IMR-90 (cell line): ENCODE measurements around the gene ADH1C. TPM values are rescaled to one million over a fixed set of nuclear protein-coding genes. Genes with fewer than 3 reads are reported as not detected.
A peak's percentile ranks its signal among the peaks of the same experiment; 100 is the strongest.

Source experiments
- ATAC-seq: fragments of 200-7000 bp; cut with Tn5 transposase; 2 replicates; pipeline ENCODE4 v1.9.1; 2020; ENCODE audit warnings: low read depth, mild to moderate bottlenecking, moderate library complexity
- BruUV-seq: library from RNA; stranded (reverse); fragments of 400-500 nt; replicated peaks from 2 replicates; lab custom pipeline; 2021; lab: Mats Ljungman, UMichigan
- CTCF ChIA-PET: fragments of 300-600 bp; formaldehyde crosslinking; extraction: SDS; loops from one replicate; lab custom pipeline; 2021; ENCODE audit warnings: antibody characterized with exemption; lab: Yijun Ruan, JAX
- POLR2A ChIA-PET: fragments of 300-600 bp; sonication (Branson Sonifier 250); formaldehyde crosslinking; loops from one replicate; lab custom pipeline; 2022; ENCODE audit warnings: antibody characterized with exemption; ENCODE audit not compliant: unreplicated experiment; lab: Charles Lee
- DNase-seq: peaks from one replicate; pipeline ENCODE4 v3.0.0; 2013
- H2AFZ ChIP-seq: replicated peaks from 2 replicates; pipeline ENCODE3; 2013; ENCODE audit warnings: low read length, mild to moderate bottlenecking; ENCODE audit not compliant: poor library complexity
- H2AK5ac ChIP-seq: 2 replicates; pipeline ENCODE4 v1.6.1; 2013; ENCODE audit warnings: low read depth, low read length, inconsistent platforms
- H2AK9ac ChIP-seq: replicated peaks from 2 replicates; pipeline ENCODE3; 2013; ENCODE audit warnings: mild to moderate bottlenecking, low read depth, low read length, moderate library complexity; ENCODE audit not compliant: poor library complexity
- H2BK120ac ChIP-seq: 2 replicates; pipeline ENCODE4 v1.6.1; 2013; ENCODE audit warnings: low read depth, low read length, inconsistent platforms
- H2BK15ac ChIP-seq: 3 replicates; pipeline ENCODE4 v1.6.1; 2013; ENCODE audit warnings: low read depth, low read length, inconsistent platforms
- H2BK20ac ChIP-seq: 2 replicates; pipeline ENCODE4 v1.6.1; 2013; ENCODE audit warnings: low read depth, mild to moderate bottlenecking, inconsistent platforms, low read length, moderate library complexity
- H2BK5ac ChIP-seq: 2 replicates; pipeline ENCODE4 v1.6.1; 2013; ENCODE audit warnings: mild to moderate bottlenecking, low read depth, low read length, inconsistent platforms; ENCODE audit not compliant: poor library complexity, severe bottlenecking
- H3K14ac ChIP-seq: replicated peaks from 2 replicates; pipeline ENCODE4 v1.6.1; 2013; ENCODE audit warnings: low read depth, low read length, inconsistent platforms
- H3K18ac ChIP-seq: 2 replicates; pipeline ENCODE4 v1.6.1; 2013; ENCODE audit warnings: low read depth, low read length, control low read depth
- H3K23ac ChIP-seq: 2 replicates; pipeline ENCODE4 v1.6.1; 2013; ENCODE audit warnings: low read depth, low read length, inconsistent platforms
- H3K27ac ChIP-seq: 2 replicates; pipeline ENCODE4 v1.5.1; 2013; ENCODE audit warnings: mild to moderate bottlenecking, control low read depth, low read length; ENCODE audit not compliant: insufficient read depth
- H3K27me3 ChIP-seq: 2 replicates; pipeline ENCODE4 v1.6.1; 2013; ENCODE audit warnings: low read length; ENCODE audit not compliant: control insufficient read depth, insufficient read depth
- H3K36me3 ChIP-seq: 2 replicates; pipeline ENCODE4 v1.6.1; 2013; ENCODE audit warnings: low read length, mixed read lengths; ENCODE audit not compliant: control insufficient read depth, insufficient read depth
- H3K4ac ChIP-seq: 2 replicates; pipeline ENCODE4 v1.6.1; 2013; ENCODE audit warnings: low read depth, low read length, inconsistent platforms
- H3K4me1 ChIP-seq: 2 replicates; pipeline ENCODE4 v1.6.1; 2013; ENCODE audit warnings: low read length, mixed read lengths; ENCODE audit not compliant: control insufficient read depth, insufficient read depth
- H3K4me2 ChIP-seq: 2 replicates; pipeline ENCODE4 v1.6.1; 2013; ENCODE audit warnings: low read depth, mild to moderate bottlenecking, control low read depth, low read length, moderate library complexity
- H3K4me3 ChIP-seq: 2 replicates; pipeline ENCODE4 v1.5.1; 2013; ENCODE audit warnings: low read depth, mild to moderate bottlenecking, control low read depth, low read length, moderate library complexity; ENCODE audit not compliant: insufficient read depth
- H3K56ac ChIP-seq: 2 replicates; pipeline ENCODE4 v1.6.1; 2013; ENCODE audit warnings: low read length, inconsistent platforms; ENCODE audit not compliant: insufficient read depth; ENCODE audit errors: extremely low read depth
- H3K79me1 ChIP-seq, 2 experiments: 2 replicates each; pipeline ENCODE4 v1.6.1; 2013; ENCODE audit warnings: low read length in 2 of 2, inconsistent platforms in 1 of 2, low read depth in 1 of 2
- H3K9ac ChIP-seq: 2 replicates; pipeline ENCODE4 v1.6.1; 2013; ENCODE audit warnings: low read depth, low read length, control low read depth
- H3K9me1 ChIP-seq: 2 replicates; pipeline ENCODE4 v1.6.1; 2013; ENCODE audit warnings: low read length, inconsistent platforms; ENCODE audit not compliant: insufficient read depth
- H3K9me3 ChIP-seq: 2 replicates; pipeline ENCODE4 v1.6.1; 2013; ENCODE audit warnings: low read length; ENCODE audit not compliant: control insufficient read depth, insufficient read depth
- H4K20me1 ChIP-seq: 2 replicates; pipeline ENCODE4 v1.6.1; 2013; ENCODE audit warnings: low read length, inconsistent platforms; ENCODE audit not compliant: insufficient read depth
- H4K5ac ChIP-seq: 2 replicates; pipeline ENCODE4 v1.6.1; 2013; ENCODE audit warnings: mild to moderate bottlenecking, low read depth, low read length, control low read depth
- H4K8ac ChIP-seq, 2 experiments: 2 replicates each; pipeline ENCODE4 v1.6.1; 2013; ENCODE audit warnings: low read depth in 2 of 2, low read length in 2 of 2, control low read depth in 1 of 2, inconsistent platforms in 1 of 2
- H4K91ac ChIP-seq: 2 replicates; pipeline ENCODE4 v1.6.1; 2013; ENCODE audit warnings: low read depth, low read length, inconsistent platforms; ENCODE audit not compliant: insufficient read depth
- CEBPB ChIP-seq: IDR thresholded peaks from 2 replicates; pipeline ENCODE4 v1.6.1; 2012; ENCODE audit warnings: low read depth, low read length, improper control_type of control experiment
- ELK1 ChIP-seq: fragments of 150-350 bp; IDR thresholded peaks from 2 replicates; pipeline ENCODE4 v1.6.1; 2016; ENCODE audit warnings: low read depth, mild to moderate bottlenecking, low read length, moderate library complexity, borderline replicate concordance
- MAFK ChIP-seq: IDR thresholded peaks from 2 replicates; pipeline ENCODE4 v1.6.1; 2012; ENCODE audit warnings: low read depth, low read length, improper control_type of control experiment
- MAZ ChIP-seq: IDR thresholded peaks from 2 replicates; pipeline ENCODE4 v1.6.1; 2012; ENCODE audit warnings: low read depth, mild to moderate bottlenecking, low read length, improper control_type of control experiment, moderate library complexity, borderline replicate concordance
- MXI1 ChIP-seq: IDR thresholded peaks from 2 replicates; pipeline ENCODE4 v1.6.1; 2012; ENCODE audit warnings: low read depth, mild to moderate bottlenecking, low read length, moderate library complexity, borderline replicate concordance
- RFX5 ChIP-seq: IDR thresholded peaks from 2 replicates; pipeline ENCODE4 v1.8.0; 2012; ENCODE audit warnings: low read depth, mild to moderate bottlenecking, low read length, moderate library complexity
- SMC3 ChIP-seq: fragments of 150-350 bp; IDR thresholded peaks from 2 replicates; pipeline ENCODE4 v1.6.1; 2016; ENCODE audit warnings: low read depth, mild to moderate bottlenecking, antibody characterized with exemption, low read length, moderate library complexity
- WGBS, 2 experiments: methylation state at CpG; one replicate each; pipeline versions ENCODE4 v1.1.5 to v1.1.7; 2013; ENCODE audit warnings: missing lambda C conversion rate in 2 of 2; ENCODE audit not compliant: insufficient read length in 1 of 2; ENCODE audit errors: extremely low coverage in 2 of 2; 5-methylcytosine and 5-hydroxymethylcytosine counted together
- dilution Hi-C: fragments of 300-500 bp; cut with HindIII; formaldehyde crosslinking; loops from one replicate; pipeline ENCODE4 v1.14.3; 2018; ENCODE audit warnings: low sequenced_read_pairs; ENCODE audit not compliant: unreplicated experiment
- in situ Hi-C: fragments of 300-500 bp; cut with MboI; formaldehyde crosslinking; loops from 3 replicates; pipeline ENCODE4 v1.14.3; 2019; ENCODE audit warnings: low sequenced_read_pairs, inconsistent platforms, mixed read lengths
- intact Hi-C: fragments of 100-400 bp; cut with micrococcal nuclease; formaldehyde crosslinking; loops from 2 replicates; pipeline ENCODE4 v1.10.0; 2022
- polyA plus RNA-seq, 3 experiments: library from polyadenylated mRNA; depleted of rRNA; stranded (reverse); fragments of >200 nt; gene quantifications; 2 replicates each; pipeline ENCODE4 v1.2.3, GENCODE V29; 2012; ENCODE audit warnings: low replicate concordance in 1 of 3
- total RNA-seq: library from RNA; depleted of rRNA; stranded (reverse); fragments of >200 nt; gene quantifications from 2 replicates; pipeline ENCODE4 v1.2.3, GENCODE V29; 2012

ADH1C gene
- total and polyA plus RNA-seq, 2 of the 4 experiments (the other 2 are of a cell fraction), result 0.26 TPM; not detected in 1

DNA sequence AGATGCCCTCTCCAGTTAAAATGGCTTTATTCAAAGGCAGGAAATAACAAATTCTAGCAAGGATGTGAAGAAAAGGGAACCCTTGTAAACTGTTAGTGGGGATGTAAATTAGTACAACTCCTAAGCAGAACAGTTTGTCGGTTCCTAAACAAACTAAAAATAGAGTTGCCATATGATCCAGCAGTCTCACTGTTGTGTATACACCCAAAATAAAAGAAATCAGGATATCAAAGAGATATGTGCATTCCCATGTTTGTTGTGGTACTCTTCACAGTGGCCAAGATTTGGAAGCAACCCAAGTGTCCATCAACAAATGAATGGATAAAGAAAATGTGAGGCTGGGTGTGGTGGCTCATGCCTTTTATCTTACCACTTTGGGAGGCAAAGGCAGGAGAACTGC, 46.5 kb upstream of the ADH1C start:
- H3K23ac ChIP-seq, result no peak overlapping the region
- no peak for DNase-seq
- H2BK20ac ChIP-seq, result peak overlapping the region; percentile 72; the same call in 1 of the 2 replicates
- peak overlapping the region; percentile 44; the same call in 1 of the 2 replicates for H3K4ac ChIP-seq
- no peak overlapping the region for H2BK5ac ChIP-seq
- peaks cover 8% of the 10 kb centered on the region for H3K9me1 ChIP-seq
- TF ChIP-seq RFX5 (no peak), CEBPB (no peak), MAFK (no peak), MXI1 (no peak), MAZ (no peak), ELK1 (no peak), SMC3 (no peak)
- no peak overlapping the region for H3K14ac ChIP-seq
- H3K36me3 ChIP-seq, result no peaks in the 10 kb centered on the region
- H3K4me3 ChIP-seq, result no peak overlapping the region
- peak overlapping the region; percentile 44; the same call in 1 of the 2 replicates for H2AK5ac ChIP-seq
- BruUV-seq, result no TSS peak
- no peaks in the 10 kb centered on the region for H3K79me1 ChIP-seq
- H2BK120ac ChIP-seq, result 0 out of 2 replicates have a peak overlapping the region, but pooled peaks have one; percentile 51
- H3K9me3 ChIP-seq, result 0 out of 2 replicates have a peak, but pooled peaks cover 2% of the 10 kb centered on the region
- in situ Hi-C loops (no loop called here), dilution Hi-C loops (no loop called here), intact Hi-C loops (no loop called here)
- no peak overlapping the region for H2AFZ ChIP-seq
- H3K27me3 ChIP-seq, result no peaks in the 10 kb centered on the region
- peak overlapping the region; percentile 36; the same call in 1 of the 3 replicates for H2BK15ac ChIP-seq
- H3K27ac ChIP-seq, result no peak overlapping the region
- H3K56ac ChIP-seq, result no peak overlapping the region
- no peaks in the 10 kb centered on the region for H4K20me1 ChIP-seq
- no peak for ATAC-seq
- H4K5ac ChIP-seq, result peak overlapping the region; percentile 58
- no peak overlapping the region for H3K4me2 ChIP-seq
- peaks cover 13% of the 10 kb centered on the region for H3K4me1 ChIP-seq
- ChIA-PET POLR2A (no interaction called here), CTCF (no interaction called here)
- H2AK9ac ChIP-seq, result no peak overlapping the region
- peak overlapping the region; percentile 61 for H3K18ac ChIP-seq
- H4K8ac ChIP-seq, result no peak overlapping the region; a peak in 1 of 4 replicates
- no CpG with 5 or more reads among the region's 1 CpG for WGBS, 2 experiments
- no peak overlapping the region; the same call in 1 of the 2 replicates for H4K91ac ChIP-seq
- H3K9ac ChIP-seq, result no peak overlapping the region
